NCI-H1694 (cell line): ENCODE measurements around the gene NAT10.

Experiments
- DNase-seq: peaks from one replicate; lab custom pipeline; 2025; lab: John Stamatoyannopoulos, UW

The NAT10 gene

DNA sequence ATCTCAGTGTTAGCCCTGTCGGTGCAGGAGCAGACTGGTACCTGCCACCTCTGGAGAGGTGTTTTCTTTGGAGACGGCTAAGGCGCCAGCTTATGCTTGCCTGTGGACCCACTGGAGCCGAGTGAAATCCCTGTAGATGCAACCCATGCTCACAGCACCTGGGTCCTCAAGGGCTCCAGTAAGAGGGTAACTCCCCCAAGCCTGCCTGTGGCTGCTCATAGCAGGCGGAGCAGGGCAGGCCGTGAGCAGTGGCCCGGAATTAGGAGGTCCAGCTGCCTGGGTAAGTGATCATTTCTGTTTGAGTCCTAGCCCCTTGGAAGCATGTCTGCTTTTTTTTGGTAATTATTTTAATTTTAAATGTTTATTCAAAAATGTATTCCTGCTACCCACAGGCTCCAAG, 43.8 kb downstream of the NAT10 start:
- DNase-seq, result no peak

DNA sequence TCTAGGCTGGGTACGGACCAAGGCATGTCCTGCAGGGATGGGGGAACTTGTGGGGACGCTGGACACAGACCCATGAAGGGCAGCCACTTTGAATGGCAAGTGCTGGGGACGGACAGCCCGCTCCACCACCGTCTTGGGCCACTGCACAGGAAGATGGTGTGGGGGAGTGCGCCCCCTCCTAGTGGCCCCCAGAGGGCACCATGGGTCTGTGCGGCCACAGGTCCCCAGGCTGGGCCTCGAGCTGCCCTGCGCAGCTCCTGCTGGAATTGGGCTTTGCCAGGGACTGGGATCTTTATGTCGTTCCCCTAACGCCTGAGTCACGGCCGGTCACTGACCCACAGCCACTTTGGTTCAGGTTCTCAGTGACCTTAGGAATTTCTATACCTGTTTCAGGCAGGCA, 44.4 kb downstream of the NAT10 start:
- DNase-seq, result no peak

DNA sequence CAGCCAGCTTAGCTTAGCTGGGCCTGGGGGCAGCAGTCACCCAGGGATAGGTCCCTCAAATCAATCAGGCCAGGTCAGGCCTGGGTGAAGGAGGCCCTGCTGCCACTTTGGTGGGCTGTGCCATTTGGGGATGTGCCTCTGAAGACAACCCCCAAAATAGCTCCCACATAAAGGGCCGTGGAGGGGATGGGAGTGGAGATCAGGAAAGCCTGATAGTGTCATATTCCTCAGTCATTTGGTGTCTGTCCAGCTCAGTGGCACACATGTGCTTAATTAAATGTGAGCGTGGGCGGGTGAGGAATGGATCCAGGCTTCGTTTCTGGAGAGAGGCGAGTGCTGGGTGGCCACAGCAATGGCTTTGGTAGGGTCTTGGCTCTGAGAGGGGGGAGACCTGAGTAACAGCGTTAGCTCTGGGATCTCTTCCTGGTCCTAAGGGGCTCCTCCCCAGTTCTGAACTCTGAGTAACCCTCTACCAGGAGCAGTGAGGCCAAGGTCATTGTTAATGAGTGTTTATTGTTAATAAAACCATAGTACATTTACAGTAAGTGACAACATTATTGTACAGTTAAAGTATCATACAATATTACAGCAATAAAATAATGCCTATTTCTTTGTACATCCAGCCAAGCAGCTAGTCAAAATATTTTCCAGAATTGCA, 45.2 kb downstream of the NAT10 start:
- no peak for DNase-seq

DNA sequence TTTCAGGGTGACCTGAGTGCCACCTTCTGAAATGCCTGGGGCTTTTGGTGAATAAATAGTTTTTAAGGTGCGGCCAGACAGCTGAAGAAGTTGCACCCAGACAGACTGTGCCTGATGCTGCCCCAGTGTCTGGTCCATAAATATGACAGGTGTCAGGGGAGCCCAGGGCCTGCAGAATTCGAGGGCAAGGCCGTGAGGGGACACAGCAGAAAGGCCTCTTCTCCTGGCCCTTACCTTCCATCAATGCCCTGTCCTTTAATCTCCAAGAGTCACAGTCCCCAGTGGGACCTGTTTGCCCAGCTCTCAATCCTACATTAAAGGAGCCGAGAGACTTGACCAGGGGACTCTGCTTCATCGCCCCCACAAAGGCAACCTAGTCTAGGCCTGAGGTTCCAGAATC, 45.7 kb downstream of the NAT10 start:
- no peak for DNase-seq

DNA sequence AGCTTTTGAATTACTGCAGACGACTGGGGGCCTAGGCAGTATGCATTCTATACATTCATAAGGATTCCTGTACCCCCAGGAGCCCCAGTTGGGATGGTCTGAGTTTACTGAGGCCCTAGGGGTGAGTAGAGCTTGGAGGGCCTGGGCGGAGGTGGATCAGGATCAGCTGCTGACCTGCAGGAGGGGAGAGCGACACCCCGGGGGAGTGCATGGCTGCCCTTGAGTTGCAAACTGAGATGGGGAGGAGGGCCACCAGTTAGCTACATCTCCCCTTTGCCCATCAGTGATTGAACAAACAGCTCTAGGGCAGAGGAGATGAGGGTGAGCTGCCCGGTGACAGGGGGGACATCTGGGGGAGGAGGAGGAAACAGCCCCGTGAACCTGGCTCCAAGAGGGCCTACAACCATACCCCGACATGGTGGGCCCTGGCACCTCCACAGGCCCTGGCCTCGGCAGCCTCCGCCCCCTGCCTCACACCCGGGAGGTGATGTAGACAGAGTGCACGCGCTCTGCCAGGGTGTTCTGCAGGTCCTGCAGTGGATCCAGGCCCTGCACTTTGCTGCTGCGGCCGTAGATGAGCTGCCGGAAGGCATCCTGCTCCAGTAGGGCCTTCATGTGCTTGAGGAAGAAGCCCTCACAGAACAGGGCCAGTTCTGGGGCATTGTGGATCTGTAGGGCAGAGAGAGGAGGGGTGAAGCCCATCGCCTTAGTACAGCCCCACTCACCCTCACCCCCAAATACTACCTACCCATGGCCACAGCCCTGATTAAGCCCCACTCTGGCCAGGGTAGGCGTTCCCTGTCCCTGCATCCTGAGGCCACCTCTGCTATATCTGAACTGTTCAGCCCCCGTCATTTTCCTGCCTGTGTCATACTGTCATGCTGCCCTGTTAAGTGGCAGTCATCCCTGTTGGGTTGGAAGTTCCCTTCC, 46.8 kb downstream of the NAT10 start:
- no peak for DNase-seq

DNA sequence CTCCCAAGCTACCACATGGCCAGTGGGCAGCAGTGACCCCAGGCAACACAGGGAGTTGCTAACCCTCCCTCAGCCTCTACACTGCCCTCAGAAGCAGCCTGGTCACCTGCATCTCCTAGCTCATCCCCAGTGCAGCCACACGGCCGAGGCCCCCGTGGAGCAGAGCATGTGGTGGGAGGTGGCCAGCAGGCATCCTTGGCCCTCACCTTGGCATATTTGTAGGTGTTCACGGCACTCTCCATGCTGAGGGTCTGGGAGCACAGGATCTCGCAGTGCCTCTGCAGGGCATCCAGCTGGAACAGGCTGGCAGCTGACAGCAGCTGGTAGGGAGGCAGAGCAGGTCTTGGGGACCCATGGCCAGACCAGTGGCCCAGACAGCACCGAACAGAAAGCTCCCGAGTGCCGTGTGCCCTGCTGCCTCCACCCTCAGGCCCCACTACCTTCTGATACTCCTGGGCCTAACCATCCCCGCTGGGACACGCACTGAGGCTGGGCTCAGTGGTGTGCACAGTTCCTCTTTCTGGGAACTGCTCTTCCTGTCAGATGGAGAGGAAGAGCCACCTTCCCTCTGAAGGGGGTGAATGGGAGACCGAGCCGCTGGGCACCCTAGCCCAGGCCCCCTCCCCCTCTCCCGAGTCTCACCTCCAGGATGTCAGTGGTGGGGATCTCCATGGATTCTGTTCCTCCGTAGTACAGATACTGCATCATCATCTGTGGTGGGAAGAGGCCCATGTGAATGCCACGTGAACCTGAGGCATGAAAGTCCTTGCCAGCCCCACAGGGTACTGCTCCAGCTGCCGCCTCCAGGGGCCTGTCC, 48.8 kb downstream of the NAT10 start:
- no peak for DNase-seq

DNA sequence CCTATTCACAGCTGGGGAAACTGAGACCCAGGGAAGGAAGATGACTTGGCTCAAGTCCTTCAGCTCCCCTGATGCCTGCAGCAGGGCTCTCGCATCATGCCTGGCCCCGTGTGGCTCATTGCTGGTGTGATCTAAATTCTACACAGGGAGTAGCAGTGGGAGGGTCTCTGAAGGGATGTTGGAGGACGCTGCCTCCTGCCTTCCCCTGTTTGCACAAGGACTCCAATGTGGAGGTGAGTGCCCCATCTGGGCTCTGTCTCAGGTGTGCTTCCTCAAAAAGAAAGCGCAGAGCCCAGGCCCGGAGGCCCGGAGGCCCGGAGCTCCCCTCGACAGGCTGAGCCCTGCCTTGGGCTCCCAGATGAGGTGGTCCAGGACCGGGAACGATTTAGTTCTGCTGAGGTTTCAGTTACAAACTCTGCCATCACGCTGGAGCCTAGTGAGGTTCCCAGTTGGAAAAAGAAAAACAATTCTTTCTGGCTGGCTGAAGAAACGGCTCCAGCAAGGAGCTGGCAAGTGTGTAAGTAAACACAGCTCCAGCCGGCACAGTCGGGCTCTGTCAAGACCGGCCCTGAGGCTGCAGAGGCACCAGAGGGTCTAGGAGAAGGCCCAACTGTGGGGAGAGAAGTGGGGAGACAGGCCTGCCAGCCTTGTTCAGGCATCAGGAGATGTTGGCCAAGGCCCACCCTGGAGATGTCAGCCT, 49.8 kb downstream of the NAT10 start:
- no peak for DNase-seq

DNA sequence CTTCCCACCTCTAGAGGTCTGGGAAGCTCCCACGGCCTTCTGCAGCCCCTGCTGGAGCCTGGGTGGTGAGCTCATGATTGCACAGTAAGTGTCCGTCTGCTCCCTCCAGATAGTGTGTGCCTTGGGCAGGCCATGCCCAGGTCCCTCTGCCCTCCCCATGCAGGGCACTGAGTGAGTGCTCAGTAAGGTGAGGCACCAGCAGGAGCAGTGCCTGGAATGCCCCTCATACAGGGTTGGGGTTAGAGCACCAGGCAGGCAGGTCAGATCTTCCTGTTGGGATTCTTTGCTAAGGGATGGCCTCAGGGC, 50.3 kb downstream of the NAT10 start:
- no peak for DNase-seq

DNA sequence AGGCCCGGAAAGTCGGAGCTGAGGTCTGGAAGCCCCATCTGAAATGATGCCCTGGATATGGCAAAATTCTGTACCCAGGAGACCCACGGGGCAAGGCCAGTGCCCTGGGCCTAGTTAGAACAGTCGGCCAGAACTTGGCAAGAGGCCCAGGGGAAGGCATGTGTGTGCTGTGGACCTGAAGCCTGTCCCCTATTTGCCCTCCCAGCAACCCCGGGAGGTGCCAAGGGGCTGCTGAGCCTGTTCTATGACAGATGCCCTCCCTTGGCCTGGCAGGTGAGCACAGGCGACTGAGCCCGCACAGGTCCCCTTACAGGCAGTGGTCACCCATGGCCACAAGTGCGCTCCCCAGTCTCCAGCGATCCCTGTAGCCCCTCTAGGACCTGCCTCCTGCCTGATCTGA, 51.7 kb downstream of the NAT10 start:
- DNase-seq, result no peak

DNA sequence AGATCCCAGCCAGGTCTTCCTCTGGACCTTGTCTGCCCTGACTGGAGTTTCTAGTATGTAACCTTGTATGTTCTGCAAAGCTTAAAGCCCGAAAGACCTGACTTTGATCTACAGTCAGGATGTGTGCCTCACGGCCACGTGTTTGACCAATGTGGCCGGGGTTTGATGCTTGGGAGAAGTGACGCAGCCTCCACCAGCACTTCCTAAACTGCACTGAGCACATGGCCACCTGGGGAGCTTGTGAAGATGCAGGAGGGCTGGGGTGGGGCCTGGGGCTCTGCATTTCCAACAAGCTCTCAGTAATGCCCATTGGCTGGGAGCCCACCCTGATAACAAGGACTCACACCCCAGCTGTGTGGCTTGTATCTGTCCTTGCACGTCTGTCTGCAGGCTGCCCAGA, 53.2 kb downstream of the NAT10 start:
- no peak for DNase-seq

DNA sequence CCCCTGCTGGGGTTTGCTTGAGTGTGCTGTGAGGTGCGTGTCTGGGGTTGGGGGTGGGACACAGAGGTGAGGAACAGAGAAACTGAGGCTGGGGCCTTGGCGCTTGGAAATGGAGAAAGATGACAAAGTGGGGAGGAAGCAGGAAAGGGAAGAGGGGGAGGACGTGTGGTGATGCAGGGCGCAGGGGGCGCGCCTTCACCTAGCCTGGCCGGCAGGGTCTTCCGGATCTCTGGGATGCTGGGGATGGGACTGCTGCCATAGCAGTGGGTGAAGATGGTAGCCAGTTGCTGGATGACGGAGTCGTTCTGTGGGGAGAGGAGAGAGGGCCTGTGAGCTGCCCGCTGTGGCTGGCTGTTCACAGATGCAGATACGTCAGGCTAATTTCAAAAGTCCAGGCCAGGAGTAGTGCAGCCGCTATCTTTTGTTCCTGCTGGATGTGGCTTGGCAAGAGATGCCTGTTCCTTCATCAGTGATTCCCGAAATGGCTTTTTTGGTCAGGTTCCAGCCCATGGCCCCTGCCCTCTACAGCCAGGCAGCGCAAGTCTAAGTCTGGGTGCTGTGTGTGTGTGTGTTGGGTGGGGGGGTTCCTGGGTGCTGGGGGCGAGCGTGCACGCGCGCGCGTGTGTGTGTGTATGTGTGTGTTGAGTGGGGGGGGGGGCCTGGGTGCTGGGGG, 54.8 kb downstream of the NAT10 start:
- no peak for DNase-seq

DNA sequence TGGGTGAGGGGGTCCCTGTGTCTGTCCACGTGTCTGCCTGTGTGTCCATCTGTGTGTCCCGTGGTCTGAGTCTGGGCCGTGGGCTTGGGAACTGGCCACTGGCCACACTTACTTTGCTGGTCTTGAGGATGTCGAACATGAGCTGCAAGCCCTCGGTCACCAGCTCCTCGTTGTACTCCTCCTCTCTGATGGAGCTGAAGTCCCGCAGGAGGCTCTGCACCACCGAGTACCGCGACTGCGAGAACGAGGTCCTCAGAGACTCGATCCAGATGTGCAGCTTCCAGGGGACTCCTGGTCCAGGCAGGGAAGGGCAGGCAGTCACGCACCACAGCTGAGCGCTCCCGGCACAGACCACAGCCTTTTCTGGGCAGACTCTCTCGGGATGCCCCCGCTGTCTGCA, 55.4 kb downstream of the NAT10 start:
- DNase-seq, result no peak

DNA sequence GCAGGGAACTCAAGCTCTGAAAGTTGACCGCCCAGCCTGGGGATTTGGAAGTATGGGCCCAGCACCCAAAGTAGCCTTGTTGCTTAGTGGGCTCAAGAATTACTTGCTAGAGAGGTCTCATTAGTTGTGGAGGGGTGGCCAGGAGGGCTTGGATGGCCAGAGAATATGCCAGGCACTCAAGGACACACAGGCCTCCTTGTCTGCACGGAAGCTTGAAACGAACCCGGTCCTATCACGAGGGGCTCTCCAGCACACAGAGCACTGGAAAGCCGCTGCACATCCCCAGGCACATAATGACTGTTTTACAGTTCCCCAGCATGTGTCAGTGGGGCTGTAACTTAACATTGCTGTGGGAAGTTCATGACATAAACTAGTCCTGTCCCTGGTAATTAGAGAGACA, 55.9 kb downstream of the NAT10 start:
- DNase-seq, result no peak

DNA sequence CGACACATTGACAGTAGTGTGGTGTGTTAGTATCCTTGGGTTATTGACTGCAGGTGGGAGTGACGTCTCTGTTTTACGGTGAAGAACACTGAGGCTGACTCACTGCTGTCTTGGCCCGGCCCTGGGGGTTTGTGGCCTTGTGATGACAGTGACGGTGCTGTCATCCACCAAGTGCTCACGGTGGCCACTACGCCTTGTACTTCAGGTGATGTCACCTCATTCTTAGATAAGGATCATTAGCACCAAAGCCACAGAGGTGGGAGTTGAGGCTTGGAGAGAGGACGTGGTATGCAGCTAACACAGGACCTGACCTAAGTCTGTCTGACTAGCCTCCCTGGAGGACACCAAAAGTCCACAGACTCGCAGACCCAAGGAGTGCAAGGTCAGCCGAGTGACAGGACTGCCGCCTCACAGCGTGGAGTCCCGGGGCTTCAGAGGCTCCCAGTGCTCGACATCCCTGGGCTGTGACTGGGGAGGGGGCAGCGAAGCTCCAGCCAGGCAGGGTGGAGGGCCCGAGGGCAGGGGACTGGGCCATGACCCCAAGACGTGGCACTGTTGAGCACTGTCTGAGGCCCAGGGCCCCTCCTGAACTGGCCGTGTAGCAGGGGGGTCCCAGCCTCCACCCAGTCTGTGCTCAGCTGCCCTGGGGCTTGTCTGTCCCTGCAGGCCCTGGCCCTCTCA, 56.5 kb downstream of the NAT10 start:
- DNase-seq, result no peak

DNA sequence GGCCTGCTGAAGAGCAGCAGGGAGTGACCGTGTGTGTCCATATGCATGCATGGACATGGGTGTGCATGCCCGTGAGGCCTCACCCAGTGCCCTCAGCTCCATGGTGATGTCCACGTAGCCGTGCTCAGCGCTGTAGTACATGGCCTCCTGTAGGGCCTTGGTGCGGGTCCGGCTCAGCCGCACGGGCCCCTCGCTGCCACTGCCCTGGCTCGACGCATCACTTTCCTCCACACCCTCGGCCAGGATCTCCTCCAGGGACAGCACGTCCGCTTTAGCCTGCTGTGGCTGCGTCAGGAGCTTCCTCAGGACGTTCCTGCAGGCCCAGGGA, 57.0 kb downstream of the NAT10 start:
- DNase-seq, result no peak

DNA sequence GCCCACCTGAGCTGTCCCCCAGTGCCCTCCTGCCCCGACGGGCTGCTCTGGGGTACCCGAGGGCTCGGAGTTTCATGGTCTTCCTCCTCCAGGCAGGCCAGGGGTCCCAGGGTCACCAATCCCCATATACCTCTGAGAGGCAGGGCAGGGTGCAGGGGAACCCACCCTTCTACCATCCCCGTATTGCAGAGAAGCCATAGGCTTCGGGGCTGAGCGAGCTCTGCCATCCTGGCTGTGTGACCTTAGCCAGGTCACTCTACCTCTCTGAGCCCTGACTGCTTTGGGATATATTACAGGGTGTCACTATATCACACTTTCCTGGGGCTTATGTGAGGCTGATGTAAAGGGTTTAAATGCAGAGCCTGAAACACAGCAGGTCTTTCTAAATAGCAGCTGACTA, 57.4 kb downstream of the NAT10 start:
- DNase-seq, result no peak

DNA sequence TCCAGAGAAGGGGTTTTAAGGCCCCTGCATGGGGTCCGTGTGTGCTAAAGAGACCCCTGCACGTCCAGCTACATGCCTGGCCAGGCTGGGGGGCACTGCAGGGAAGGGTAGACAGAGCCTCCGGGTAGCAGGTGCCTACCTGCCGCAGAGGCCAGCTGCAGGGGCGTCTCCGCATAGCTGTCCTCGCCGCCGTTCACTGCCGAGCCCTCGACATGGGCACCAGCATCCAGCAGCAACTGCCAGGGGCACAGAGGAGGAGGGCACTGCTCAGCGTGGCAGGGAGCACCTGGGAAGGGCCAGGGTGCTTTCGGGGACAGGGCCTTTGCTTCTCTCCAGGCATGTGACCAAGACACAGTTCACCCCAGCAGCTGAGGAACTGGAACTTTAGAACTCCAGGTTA, 59.7 kb downstream of the NAT10 start:
- no peak for DNase-seq

DNA sequence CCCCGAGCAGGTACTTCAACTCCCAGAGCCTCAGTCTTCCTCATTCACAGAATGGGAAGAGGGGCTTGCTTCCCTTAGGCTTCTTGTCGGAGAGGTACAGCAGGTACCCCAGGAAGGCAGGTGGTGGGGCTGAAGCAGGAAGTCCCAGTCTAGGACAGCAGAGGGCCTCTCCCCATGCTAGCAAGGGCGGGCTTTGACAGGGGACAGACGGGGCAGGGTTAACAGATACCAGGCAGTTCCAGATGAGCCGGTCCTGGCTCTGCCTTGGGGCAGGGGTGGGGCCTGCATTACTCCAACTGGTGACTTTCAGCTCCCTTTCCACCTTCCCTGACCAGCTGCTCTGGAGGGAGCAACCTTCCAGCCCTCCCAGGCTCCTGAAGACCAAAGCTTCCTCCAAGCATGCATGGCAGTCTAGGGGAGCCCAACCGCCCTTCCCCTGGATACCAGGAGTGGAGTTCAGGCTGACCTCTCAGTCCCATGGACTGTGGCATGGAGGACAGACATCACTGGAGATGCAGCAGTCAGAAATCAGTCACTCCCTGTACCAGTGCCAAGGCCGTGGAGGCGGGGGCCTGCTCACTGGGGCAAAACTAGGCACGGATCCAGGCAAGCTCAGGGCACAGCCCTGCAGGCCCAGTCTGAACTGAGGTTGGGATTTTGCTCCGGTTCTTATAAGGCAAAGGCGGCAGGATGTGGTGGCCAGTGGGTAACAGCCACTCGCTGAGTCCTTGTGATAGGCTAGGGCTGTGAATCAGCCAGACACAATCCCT, 60.5 kb downstream of the NAT10 start:
- no peak for DNase-seq

DNA sequence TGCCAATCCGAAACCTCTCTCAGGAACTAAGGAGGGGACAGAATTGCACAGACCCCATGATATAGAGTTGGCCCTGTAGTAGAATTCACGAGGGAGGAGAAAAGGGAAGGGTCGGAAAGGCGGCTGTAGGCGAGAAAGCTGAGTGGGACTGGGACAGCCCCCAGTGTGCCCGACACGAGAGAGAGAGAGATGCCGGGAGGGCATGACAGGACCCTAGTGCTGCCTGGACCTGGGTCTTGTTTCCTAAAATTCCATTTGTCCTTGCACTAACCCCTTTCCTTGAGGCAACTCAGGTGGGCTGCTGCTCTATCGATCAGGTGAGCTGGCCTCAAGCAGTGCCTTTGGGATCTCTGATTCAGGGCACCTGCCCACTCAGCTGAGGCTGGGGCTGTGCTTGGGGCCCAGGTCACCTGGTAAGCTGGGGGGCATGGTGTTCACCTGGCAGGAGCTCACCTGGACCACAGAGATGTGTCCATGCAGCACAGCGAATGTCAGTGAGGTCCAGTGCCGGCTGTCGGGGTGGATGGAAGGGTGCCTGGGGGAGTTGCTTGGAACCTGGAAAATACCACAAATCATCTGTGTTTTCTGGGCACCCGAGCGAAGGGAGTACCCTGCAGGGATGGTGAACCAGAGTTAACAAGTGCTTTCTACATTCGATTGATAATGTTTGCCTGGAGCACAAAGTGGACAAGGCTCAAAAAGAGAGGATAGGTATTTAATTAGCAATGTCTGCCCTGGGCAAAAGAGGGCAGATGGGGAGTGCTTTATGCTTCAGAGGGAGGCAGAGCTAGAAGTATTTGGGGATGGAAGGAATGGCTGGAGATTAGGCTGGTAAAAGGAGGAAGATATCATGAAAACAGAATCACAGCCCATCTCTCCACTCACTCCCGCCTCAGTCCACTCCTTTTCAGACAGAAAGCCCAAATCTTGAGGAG, 61.6 kb downstream of the NAT10 start:
- no peak for DNase-seq
